Measurements from ENCODE around the gene FOXN4.

FOXN4 gene

GRCh38 chr12:109264943-109265650 is 44.0 kb downstream of the FOXN4 start:
- H3K4me3 ChIP-seq (ENCODE audit: low read depth, low read length): no peak overlapping the region
- no peak for TF ChIP-seq CTCF (IDR thresholded peaks at IDR 0.05; ENCODE audit: control insufficient read depth, extremely low read depth, insufficient read depth)
- no peak for DNase-seq (ENCODE audit: low read depth)

- DNase-seq (ENCODE audit: low read depth): peak; percentile 34
- TF ChIP-seq CTCF (IDR thresholded peaks at IDR 0.05; ENCODE audit: control insufficient read depth, extremely low read depth, insufficient read depth): peak; percentile 83
- no peak overlapping the region for H3K4me3 ChIP-seq (ENCODE audit: low read depth, low read length)
Measured at GRCh38 chr12:109264095-109264942, 44.8 kb downstream of the FOXN4 start.

- no peak for DNase-seq (ENCODE audit: low read depth)
- no peak for TF ChIP-seq CTCF (IDR thresholded peaks at IDR 0.05; ENCODE audit: control insufficient read depth, extremely low read depth, insufficient read depth)
- no peak overlapping the region for H3K4me3 ChIP-seq (ENCODE audit: low read depth, low read length)
Measured at GRCh38 chr12:109263439-109263838, 45.6 kb downstream of the FOXN4 start.

- H3K4me3 ChIP-seq (ENCODE audit: low read depth, low read length): no peak overlapping the region
- no peak for DNase-seq (ENCODE audit: low read depth)
- TF ChIP-seq CTCF (IDR thresholded peaks at IDR 0.05; ENCODE audit: control insufficient read depth, extremely low read depth, insufficient read depth): no peak
Measured at GRCh38 chr12:109261939-109262338, 47.1 kb downstream of the FOXN4 start.

GRCh38 chr12:109261087-109261486 is 48.0 kb downstream of the FOXN4 start:
- no peak for TF ChIP-seq CTCF (IDR thresholded peaks at IDR 0.05; ENCODE audit: control insufficient read depth, extremely low read depth, insufficient read depth)
- no peak overlapping the region for H3K4me3 ChIP-seq (ENCODE audit: low read depth, low read length)
- DNase-seq (ENCODE audit: low read depth): no peak

- no peak for DNase-seq (ENCODE audit: low read depth)
- no peak for TF ChIP-seq CTCF (IDR thresholded peaks at IDR 0.05; ENCODE audit: control insufficient read depth, extremely low read depth, insufficient read depth)
- H3K4me3 ChIP-seq (ENCODE audit: low read depth, low read length): no peak overlapping the region
Measured at GRCh38 chr12:109259545-109259895, 49.6 kb downstream of the FOXN4 start.

Measured in LNCaP clone FGC (cell line).